ENCODE measurements around the gene EXPH5. TPM values are rescaled to one million over a fixed set of nuclear protein-coding genes. Genes with fewer than 3 reads are reported as not detected.

EXPH5 gene
- total RNA-seq, 1 experiment from 2014 or later, result 1.5 TPM

DNA sequence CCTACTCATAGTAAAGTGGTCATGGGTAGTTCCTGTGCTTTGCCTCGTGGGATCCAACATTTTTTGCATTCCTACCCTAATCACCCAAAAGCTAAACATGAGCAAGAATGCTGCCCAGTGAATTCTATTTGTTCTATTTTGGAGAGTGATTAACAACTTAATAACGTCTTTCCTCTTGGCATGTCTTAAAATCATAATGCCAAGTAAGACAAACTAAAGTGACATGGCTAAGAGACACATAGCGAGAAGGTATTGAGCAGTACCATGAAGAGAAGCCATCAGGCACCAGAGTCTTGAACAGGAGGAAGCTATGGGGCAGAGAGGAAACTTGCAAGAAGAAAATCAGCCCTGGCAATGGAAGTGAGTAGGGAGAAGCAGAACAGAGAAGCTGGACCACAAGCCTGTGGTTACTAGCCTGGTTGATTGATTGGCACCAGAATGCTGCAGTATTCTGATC lies 32.0 kb downstream of the EXPH5 start:
- DNase-seq (ENCODE audit: low read depth), result no peak

DNA sequence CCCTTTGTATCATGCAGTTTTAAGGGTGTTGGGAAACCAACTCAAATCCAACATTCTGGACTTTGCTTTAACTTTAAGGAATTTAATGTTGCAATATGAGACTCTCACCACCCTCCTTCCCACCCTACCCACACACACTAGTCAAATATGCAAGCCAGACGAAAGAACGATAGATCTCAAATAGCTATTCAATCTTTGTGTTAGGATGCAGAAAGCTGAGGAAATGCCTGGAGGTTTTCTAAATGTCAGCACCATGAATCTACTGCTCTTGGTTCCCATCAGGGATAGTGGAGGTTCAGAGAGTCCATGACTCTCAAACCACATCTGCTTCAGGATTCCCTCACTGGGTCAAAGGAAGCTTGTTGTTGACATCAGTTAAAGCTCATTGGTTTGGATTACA lies 33.7 kb downstream of the EXPH5 start:
- DNase-seq (ENCODE audit: low read depth), result no peak

DNA sequence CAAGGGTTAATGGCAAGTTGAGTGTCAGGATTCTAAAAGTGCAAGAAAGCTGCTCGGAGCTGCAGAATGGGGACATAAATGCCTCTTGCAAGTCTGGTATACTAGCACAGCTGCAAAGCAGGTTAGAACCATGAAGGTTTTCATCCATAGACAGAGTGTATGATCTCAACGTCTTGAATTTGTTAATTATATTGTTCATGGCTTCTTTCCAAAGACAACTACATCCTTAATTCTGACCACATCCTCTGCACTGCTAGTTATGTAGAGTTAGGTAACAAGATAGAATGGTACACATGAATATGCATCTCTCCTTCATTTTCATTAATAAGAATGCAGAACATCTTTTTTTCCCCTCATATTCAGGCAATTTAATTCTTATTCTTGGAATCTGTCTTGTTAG lies 34.2 kb downstream of the EXPH5 start:
- peak; percentile 57 for DNase-seq (ENCODE audit: low read depth)

DNA sequence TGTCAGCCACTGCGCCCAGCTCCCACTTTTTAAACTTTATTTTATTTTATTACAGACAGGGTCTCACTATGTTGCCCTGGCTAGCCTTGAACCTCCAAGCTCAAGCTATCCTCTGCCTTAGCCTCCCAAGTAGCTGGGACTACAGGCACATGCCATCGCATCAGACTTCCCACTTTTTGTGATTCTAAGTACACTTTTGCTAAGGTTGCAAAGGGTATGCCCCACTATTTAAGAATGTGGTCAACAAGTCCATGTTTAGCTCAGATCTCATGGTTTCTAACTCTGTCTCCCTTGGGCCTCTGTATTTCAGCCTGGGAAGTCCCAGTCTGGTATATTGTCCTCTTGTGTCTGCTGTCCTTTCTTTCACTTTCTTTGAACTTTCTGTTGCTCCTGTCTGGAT lies 35.3 kb downstream of the EXPH5 start:
- no peak for DNase-seq (ENCODE audit: low read depth)

GRCh38 chr11:108556019-108556418 lies 37.5 kb downstream of the EXPH5 start:
- DNase-seq (ENCODE audit: low read depth), result no peak

DNA sequence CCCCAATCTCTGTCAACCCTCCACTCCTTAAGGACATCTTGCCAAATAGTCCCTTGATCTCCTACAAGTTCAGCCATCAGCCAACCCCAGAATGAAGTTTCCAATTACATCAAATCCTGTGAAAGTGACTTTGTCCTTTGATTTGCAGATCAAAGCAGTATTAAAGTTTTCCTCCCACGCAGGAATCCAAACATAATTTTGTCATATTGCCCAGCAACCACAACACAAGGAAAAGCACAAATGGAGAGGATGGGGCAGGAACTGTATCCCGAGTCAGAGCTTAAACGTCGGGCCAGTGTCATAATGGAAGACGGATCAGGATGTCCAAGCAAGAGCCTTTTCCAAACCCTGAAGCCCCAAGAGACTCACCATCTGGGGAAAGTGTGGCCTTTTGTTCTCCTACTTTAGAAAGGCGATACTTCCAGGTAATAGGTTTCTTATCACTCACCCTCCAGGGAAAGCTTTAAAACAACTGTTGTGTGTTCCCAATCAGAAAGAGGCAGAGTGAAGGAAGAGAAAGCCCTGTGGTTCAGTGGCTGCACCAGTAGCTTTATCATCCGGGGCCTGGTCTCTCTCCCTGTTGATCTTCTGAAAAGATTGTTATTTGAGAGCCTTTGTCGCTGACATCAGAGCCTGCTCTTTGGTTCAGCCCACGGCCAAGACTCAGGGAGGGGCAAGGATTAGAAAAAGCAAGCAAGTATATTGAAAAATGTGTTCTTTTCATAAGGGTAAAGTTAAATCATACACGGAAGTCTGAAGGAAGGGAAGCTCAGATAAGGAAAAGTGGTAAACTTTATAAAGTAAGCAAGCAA lies 41.7 kb downstream of the EXPH5 start:
- no peak for DNase-seq (ENCODE audit: low read depth)

- no peak for DNase-seq (ENCODE audit: low read depth)
Measured at GRCh38 chr11:108549319-108549885, 44.2 kb downstream of the EXPH5 start.

GRCh38 chr11:108545909-108546501 lies 47.6 kb downstream of the EXPH5 start:
- DNase-seq (ENCODE audit: low read depth), result no peak

GRCh38 chr11:108543316-108543964 lies 50.1 kb downstream of the EXPH5 start:
- DNase-seq (ENCODE audit: low read depth), result no peak

GRCh38 chr11:108541531-108541930 lies 52.0 kb downstream of the EXPH5 start:
- no peak for DNase-seq (ENCODE audit: low read depth)

DNA sequence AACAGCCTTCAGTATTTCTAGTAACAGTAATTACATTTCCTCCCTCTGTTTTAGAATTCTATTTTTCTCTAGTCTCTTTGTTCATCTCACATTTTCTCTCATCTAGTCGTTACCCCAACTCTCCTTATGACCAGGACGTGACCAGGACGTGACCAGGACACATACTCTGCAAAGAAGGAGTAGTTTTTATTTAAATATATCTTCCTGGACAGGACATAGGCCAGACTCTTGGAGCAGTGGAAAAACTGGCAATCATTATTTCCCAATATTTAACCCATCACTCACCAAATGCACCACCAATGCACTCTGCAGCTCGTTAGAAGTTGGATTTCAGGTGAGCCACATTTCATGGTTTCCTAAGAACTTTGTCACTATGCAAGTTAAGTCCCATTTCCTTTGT lies 55.1 kb downstream of the EXPH5 start:
- no peak for DNase-seq (ENCODE audit: low read depth)

DNA sequence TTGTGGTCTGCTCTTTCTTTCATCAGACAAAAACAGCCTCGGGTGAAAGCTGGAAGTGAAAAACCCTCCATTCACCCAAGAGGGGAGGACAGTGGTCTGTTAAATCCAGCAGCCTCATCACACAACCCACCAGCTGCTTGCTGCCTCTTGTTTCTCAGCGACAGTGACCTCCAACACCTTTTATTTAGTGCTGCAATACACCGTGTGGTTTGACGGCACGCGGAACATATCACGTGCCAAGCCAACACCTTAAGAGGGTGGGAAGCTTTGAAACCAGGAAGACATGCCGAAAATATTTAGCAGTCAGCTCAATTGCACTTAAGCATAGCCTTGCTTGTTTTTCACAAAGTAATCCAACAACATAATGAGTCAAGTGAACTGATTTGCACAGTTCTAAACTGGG lies 55.5 kb downstream of the EXPH5 start:
- DNase-seq (ENCODE audit: low read depth), result no peak

DNA sequence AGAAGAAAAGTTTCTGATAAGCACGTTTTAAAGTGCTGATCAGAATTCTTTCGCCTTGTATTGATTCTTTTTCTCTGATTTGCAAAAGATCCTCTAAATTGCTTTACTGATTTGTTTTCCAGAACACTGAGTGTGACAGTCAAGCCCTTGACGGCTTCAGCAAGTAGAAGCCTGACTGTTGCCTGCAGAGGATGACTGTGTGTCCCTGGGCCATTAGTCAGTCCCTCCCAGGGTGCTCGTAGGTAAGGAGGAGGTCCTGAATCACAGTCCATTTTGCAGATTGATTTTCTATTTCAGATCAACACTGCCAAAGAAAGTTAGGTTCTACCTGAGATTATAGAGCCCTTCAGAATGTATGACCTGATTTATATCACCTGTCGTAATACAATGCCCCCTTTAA lies 56.8 kb downstream of the EXPH5 start:
- DNase-seq (ENCODE audit: low read depth), result no peak

DNA sequence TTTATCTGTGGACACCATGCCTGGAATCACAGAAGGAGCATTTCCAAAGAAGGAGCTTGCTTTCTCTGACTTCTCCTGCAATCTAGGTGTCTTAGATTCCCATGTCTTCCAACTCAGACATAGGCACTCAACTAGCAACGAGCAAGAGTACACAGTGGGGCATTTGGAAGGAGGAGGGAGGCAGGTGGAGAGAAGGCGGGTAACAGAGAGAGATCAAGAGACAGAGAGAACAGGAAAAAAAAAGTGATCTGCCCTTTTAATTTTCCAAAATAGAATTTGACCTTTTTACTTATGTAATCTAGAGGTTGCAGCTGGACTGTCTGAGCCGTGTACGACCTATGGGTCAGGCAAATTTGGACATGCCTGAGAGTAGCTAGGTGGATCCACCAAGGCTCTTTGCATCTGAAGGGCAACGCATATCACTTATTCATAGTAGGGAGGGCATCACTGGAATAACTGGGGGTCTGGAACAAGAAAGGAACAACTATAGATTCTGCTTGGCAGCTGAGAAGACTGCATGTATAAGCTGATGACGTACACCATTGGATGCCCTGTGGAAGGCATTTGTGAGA lies 58.1 kb downstream of the EXPH5 start:
- no peak for DNase-seq (ENCODE audit: low read depth)

DNA sequence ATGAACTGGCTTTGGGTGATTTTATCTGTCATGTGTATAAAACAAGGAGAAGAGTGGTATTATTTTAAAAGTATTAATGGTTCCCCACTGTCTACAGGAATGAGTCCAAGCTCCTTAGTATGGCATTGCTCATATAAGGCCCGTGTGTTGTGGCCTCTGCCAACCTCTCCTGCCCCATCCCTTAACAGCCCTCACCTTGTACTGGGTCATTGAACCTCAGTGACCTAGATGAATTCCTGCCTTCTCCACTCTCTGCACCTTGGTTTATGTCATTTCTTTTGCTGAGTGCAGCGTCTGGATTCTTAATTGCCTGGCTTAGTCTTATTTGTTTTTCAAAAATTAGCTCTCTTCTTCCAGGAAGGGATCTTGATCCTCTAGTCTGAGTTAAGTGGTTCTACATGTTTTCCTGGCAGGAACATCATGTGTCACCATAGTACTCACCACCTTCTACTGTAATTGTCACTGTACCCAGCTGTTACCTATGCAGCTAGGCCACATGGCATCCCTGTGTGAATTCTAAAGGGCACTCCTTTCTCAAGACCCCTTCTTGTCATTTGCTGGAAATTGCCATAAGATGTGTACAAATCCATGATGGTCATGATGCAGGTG lies 59.2 kb downstream of the EXPH5 start:
- DNase-seq (ENCODE audit: low read depth), result no peak

DNA sequence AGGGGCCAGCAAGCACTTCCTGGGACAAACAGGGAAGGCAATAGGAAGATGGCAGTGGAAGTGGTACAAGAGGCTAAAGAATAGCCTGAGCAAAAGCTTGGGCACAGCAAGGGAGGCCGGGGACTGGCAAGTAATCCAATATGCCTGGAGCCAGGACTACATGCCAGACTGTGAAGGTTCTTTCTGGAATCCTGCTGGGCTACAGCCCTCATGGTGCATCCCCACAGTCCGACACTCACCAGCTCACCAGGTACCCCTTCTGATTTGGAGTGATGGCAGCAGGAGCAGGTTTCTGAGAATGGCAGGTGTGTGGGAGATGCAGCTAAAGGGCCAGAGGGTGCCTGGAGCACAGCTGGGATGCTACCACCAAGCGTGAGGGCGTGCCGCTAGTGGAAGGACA lies 63.1 kb downstream of the EXPH5 start:
- no peak for DNase-seq (ENCODE audit: low read depth)

DNA sequence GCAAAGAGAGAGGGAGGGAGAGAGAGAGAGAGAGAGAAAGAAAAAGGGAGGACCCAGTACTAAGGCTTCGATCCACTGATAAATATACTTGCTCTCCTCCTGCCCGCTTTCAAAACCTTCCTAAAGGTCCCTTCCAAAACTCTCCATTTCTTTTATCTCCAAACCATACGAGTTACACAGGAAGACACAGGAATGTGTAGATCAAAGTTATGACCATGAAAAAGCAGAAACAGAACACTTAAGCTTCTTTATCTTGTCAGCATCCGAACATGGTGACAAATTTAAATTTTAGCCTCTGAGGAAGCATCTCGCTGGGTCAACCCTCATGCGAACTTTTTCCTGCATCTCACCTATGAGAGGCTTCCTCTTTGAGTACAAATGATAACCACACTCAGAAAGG lies 66.2 kb downstream of the EXPH5 start:
- no peak for DNase-seq (ENCODE audit: low read depth)

DNA sequence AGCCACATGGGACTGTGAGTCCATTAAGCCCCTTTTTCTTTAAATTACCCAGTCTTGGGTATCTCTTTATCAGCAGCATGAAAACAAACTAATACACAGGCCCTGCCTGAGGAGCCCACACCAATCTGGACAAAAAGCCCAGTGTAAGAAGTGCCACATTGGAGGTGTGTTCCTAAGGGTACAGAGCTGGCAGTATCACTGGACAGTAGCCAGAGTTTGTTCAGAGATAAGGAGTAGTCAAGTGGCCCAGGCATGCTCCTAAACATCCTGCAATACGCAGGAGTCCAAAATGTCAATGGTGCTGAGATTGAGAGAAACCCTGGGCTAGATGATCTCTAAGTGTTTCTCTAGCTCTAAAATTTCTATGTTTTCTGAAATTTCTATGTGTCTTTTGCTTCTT lies 68.4 kb downstream of the EXPH5 start:
- DNase-seq (ENCODE audit: low read depth), result no peak

DNA sequence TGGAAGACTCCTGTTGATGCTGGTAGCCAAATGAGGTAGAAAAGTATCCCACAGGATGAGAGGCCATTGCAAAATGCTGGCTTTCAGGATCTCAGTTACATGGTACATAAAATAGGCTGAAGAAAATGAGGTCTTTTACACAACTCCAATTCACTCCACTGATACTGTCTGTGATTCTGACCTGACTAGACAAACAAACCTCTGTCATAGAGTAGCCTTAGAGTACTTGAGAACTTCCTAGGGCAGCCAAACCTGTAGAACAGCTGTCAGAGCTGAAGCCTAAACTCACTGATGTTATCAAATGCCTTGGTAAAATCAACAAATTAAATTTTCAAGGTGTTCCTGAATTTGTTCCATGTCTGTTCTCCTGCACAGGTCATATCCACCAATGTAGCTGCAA lies 69.1 kb downstream of the EXPH5 start:
- no peak for DNase-seq (ENCODE audit: low read depth)

GRCh38 chr11:108522318-108522717 lies 71.2 kb downstream of the EXPH5 start:
- no peak for DNase-seq (ENCODE audit: low read depth)

DNA sequence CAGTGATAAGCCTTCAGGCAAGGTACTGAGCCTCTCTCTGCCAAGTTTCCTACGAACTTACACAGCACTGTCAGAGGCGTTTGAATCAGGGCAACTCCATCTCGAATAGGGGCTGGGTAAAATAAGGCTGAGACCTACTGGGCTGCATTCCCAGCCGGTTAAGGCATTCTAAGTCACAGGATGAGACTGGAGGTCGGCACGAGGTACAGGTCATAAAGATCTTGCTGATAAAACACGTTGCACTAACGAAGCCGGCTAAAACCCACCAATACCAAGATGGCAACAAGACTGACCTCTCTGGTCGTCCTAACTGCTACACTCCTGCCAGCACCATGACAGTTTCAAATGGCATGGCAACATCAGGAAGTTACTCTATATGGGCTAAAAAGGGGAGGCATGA lies 75.0 kb downstream of the EXPH5 start:
- DNase-seq (ENCODE audit: low read depth), result no peak

- no peak for DNase-seq (ENCODE audit: low read depth)
Measured at GRCh38 chr11:108516125-108516524, 77.4 kb downstream of the EXPH5 start.

All from Daoy (cell line).